Inferior parietal cortex (tissue), 1 donor: ENCODE data around the gene SPSB3.

Source experiments
- DNase-seq: peaks from one replicate; pipeline ENCODE4 v3.0.0-alpha.2; 2016; ENCODE audit errors: extremely low spot score

The SPSB3 gene

DNA sequence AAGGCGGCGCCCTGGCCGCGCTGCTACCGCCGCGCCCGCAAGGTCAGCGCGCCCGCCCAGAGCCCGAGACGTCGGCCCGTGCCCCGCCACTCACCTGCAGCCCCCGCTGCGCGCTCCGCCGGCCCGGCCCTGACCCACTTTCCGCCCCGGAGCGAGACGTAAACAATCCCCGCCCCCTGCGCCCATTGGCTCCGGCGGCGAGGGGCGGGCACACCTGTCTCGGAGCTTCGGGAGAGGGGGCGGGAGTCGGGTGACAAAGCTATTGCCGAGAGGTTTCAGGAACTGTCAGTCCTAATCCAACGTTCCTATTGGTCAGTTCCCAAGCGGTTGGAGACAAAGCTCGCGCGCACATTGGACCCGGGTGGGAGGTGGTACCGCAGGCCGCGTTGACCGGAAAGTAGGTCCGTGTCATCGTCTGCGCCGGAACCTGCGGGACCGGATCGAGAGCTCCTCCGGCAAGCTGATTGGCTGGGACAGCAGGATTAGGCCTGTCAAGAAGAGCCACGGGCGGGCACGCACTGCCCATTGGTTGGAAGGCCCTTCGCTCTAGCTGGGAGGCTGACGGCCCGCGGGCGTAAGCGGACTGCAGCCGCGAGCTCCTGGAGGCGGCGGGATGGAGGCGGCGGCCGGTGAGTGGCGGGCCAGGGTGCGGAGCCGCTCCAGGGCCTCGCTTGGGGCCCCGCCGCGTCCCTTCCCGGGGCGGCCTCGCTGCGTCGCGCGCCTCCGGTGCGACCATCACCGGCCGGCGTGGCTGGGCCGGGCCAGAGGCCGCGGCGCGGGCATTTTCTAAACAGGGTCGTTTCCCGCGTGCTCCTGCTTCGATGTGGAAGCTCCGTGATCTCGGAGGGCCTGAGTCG is at the start of gene SPSB3, which contains the start of gene NUBP2:
Gene SPSB3, minus strand, starts transcription at position 164 of the 857 bp plus-strand sequence. CDS start 1,088 bp downstream, outside the sequence.
Gene NUBP2, plus strand, starts transcription at position 553 of the 857 bp plus-strand sequence. Its CDS starts 61 bp downstream, at position 614.
- DNase-seq: peak; percentile 100

DNA sequence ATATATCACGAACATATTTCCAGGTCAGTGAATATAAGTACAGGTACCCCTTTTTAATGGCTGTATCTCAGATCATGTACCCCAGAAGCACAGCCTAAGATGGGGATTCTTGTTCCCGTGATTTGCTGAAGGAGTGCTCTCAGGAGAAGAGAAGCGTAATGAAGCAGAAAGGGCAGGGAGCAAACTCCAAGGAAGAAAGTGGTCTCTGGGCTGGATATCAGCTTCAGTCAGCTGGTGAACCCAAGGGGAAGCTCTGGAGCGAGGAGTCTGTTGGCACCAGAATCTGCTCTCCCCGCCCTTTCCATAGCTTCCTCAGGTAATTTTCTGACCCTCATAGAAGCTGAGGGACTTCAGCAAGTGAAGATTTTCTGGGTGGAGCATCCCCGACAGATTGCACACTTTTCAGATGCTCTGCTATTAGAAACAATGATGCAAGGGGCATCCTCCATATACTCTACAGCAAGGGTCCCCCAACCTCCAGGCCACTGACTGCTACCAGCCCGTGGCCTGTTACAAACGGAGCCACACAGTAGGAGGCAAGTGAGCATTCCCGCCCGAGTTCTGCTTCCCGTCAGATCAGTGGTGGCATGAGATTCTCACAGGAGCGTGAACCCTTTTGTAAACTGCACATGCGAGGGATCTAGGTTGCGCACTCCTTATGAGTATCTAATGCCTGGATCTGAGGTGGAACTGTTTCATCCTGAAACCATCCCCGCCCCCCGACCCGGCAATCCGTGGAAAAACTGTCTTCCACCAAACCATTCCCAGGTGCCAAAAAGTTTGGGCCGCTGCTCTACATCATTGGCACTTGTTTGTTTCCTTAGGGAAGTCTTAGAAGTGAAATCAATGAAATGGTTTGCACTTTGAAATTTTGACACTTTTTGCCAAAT is 49.1 kb upstream of the SPSB3 start:
- no peak for DNase-seq

DNA sequence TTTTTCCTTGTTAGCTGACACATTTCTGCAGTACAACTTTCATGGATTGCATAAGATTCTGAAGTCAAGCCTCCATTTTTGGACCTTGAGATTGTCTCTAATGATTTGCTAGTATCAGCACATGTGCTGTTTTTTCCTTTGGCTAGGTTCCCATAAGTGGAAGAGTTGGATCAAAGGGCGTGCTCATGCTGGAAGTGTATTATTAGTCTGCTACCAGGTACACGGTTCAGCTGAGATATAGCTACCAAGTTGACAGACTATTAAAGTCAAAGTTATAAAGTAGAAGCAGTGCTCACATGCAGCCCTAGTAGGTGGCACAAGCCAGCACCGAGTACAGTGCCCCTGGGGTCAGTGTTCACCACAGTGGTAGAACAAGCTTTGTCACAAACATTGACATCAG is 47.8 kb upstream of the SPSB3 start:
- no peak for DNase-seq

DNA sequence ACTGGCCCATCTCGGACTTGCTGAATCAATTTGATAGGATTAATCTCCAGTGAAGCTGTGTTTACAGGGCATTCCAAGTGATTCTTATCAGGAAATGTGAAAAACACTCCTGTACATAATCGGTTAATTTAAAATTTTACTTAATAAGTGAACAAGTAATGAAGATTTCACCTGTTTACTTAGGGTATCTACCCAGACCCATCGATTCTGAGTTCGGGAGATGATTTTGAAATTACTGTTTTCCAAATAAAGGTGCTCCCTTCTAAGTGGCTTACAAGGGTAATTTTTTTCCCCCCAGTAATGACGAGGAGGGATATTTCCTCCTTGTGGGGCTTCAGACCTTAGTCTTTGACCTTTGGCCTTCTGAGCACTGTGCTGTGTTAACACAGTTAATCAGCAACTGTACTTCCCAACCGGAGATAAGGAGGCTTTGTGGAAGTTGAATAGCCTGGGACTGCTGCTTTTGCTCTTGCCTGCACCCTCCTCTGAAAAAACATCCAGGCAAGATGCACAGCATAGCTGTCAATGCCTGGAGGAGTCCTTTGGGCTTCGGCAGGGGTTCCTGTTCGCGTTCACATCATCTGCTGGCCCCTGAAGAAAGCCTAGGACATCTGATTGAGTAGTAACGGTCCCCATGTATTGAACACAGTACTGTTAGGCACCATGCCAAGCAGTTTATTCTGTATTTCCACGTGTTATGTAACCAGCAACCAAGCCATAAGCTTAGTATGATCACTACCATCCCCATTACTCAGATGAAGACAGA is 46.5 kb upstream of the SPSB3 start:
- no peak for DNase-seq

DNA sequence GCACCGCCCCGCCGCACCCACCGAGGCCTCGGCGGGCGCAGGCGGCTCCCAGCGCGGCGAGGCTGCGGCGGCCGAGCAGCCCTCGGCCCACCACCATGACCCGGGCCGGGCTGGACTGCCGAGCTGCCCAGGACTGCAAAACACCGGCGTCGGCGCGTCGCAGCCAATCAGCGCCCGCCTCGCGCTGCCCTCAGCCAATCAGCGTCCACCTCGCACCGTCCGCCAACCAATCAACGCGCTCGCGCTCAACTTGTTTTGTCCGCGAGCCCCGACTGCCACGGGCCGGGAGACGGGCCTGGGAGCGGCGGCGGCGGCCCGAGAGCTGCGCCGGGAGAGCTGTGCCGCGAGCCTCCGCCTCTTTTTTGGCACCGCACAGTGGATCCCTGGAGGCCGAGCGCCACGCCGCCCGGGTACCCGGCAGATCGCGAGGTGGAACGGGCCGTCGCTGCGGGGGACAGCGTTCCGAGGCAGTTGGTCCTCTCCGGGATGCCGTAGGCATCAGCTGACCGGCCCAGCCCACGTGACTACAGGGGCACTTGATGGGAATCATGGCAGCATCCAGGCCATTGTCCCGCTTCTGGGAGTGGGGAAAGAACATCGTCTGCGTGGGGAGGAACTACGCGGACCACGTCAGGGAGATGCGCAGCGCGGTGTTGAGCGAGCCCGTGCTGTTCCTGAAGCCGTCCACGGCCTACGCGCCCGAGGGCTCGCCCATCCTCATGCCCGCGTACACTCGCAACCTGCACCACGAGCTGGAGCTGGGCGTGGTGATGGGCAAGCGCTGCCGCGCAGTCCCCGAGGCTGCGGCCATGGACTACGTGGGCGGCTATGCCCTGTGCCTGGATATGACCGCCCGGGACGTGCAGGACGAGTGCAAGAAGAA is 44.6 kb upstream of the SPSB3 start, which contains the start of the genes FAHD1 and HAGH:
Gene FAHD1, plus strand, starts transcription at position 516 of the 883 bp plus-strand sequence. Its CDS starts 33 bp downstream, at position 549.
Gene HAGH, minus strand, starts transcription at position 135 of the 883 bp plus-strand sequence. Its CDS starts 38 bp downstream, at position 97.
- DNase-seq: peak; percentile 97

DNA sequence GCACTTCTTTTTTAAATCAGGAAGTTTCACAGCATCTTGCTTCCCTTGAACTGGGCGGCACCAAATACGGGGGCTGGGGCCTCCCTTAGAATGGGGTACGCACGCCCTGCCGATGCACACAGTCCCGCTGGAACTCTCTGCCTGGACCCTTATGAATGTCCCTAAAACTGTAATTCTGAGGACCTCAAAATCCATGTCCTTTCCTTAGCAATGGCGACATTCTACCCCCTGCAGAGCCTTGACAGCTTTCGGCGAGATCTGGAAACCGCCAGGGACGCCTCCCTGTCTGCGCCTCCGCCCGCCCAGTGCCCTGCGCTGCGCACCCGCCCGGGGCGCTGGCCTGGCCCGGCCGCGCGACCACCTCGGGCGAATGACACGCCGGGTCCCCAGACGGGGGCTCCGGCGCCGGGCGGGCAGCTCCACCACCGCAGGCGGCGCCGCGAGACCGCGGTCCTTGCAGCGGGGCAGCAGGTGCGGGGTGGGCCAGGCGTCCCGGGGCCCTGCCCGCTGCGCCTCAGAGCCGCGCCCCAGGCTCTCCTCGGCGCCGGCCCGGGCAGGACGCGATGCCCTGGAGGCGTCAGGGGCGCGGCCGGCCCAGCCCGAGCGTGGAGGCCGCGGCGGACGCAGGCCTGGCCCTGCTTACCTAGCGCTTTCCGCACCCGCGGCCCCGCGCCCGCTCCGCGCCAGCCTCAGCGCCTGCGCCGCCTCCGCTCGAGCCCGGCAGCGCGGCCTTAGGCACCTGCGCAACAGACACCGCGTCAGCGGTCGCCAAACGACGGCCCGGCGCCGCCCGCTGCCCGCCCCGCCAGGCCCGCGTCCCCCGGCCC is 43.7 kb upstream of the SPSB3 start:
- peak; percentile 13 for DNase-seq

DNA sequence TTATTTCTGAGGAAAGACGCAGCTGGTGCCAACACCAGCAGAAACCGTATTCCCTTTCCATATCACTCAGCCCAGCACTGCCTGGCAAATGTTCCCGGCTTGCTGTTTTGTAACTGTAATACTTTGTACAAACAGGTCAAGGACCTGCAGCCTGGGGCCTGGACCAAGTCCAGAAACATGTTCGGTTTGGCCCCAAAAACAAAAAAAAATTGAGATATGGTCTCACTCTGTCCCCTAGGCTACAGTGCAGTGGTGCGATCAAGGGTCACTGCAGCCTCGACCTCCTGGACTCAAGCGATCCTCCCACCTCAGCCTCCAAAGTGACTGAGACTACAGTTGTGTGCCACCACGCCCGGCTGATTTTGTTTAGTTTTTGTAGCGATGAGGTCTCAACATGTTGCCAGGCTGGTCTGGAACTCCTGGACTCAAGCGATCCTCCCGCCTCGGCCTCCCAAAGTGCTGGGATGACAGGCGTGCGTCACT is 43.1 kb upstream of the SPSB3 start:
- no peak for DNase-seq

DNA sequence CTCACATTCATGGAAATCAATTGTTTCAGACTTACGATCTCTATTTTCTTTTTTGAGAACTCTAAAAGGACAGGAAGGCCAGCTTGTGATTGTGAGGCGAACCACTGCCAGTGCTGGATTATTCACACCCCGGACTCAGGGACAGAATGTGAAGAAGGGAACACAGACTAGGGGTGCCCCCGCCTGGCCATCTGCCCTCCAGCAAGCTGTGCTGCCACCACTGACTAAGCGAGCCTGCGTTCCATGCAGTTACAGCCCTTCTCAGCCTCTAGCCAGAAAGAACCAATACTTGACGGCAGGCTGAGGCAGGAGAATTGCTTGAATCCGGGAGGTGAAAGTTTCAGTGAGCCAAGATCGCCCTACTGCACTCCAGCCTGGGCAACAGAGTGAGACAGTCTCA is 41.5 kb upstream of the SPSB3 start:
- peak; percentile 16 for DNase-seq

DNA sequence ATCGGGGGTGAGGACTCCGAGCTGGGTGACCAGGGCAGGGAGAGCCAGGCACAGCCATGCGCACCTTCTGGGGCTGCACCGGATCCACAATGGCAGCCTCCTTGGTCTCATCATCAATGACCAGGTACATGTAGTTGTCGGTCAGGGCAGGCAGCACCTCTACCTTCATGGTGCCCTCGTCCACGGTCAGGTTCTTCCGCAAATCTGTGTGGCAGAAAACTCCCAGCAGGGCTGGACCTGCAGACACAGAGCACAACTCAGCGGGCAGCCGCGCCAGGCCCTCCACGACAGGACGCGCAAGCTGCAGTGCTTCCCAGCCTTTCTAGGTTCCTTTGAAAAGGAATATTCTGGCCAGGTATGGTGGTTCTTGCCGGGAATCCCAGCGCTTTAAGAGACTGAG is 40.4 kb upstream of the SPSB3 start:
- DNase-seq: no peak

DNA sequence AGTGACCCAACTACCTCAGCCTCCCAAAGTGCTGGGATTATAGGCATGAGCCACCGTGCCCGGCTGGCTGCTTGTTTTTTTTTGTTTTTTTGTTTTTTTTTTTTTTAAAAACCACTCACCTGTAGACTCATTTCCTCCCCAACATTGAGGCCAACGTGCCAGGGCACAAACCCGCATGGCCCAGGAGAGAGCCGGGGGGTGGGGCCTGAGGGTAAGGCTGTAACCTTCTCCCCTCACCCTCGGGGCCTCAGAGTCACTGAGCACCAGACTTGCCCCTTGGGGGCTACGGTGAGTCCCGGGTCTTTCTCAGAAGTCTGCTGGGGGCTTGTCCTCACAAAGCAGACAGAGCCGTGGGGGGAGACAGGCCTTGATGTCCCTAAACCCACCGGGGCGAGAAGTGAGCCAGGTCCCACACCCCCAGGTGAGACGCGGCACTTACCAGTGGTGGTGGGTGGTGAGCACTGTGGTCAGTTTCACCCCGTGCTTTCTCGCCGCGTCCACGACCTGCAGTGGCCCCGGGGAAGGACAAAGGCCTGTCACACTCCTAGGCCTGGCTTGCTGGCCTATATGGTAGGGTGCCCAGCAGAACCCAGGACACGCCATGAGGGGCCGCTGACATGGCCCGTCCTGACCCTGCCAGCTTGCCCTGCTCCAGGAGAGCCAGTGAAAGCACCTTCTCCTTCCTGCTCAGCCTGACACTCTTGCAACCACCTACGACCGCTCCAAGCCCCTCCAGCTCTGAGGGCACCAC is 39.7 kb upstream of the SPSB3 start:
- no peak for DNase-seq

DNA sequence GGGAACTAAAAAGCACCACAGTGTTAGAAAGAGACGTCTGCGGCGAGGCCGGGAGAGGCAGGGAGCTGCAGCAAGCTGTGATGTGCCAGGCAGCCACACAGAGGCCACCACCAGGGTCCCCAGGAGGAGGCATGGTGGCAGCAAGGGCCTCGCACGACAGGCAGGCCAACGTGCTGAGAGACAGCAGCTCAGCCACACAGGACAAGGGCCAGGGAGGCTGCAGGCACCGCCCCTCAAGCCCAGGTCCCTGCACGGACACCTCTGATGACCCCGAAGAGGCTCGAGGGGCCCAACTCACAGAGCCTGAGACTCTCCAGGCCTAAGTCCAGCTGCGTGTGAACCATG is 38.5 kb upstream of the SPSB3 start:
- no peak for DNase-seq

DNA sequence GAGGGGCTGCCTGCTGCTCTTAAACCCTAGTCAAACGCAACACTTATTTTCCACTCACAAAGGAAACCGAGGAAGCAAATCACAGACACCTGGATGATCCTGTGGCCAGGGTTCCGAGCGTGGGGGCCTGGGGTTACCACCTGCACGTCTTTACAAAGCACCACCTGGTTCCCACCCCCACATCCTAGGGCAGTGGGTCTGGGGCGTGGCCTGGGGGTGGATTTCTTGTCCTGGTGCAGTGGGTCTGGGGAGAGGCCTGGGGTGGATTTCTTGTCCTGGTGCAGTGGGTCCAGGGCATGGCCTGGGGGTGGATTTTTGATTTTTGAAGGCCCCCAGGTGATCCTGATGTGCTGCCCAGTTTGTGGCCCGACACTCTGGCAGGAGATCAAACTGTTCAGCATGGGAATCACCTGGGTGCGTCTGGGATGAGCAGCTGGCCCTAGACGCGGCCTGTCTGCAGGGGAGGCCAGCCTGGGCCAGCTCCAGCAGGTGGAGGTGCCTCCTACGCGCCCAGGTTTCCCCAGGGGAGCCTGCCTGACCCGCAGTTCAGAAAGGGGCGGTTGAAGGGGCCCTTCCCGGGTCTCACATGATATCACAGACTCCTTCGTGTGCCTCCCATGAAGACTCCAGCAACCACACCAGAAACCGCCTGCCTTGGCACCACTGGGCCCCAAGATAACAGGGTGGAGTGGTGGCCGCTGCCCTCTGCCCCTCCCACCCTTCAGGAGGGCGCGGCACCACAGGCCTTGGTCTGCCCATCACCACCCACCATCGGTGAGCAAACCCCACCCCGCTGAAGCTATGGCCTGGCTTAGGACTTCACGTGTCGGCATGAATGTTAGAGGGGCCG is 38.0 kb upstream of the SPSB3 start:
- DNase-seq: no peak

DNA sequence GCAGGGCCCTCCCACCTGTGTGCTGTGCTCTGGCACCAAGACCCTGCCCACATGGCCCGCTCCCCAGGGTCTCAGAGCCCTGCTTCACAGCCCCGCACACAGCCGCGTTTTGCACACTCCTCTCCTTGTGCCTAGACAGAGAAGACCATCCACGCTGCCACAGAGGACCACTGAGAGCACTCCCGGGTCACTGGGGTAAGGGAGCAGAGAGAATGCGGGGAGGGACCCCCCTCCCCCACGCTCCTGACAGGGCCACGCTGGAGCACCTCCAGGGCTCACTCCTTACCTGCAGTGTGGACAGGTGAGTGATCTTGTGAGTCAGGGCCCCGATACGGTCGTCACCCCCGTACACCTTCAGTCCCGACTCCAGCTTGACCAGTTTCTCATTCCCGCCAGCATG is 37.2 kb upstream of the SPSB3 start:
- no peak for DNase-seq

DNA sequence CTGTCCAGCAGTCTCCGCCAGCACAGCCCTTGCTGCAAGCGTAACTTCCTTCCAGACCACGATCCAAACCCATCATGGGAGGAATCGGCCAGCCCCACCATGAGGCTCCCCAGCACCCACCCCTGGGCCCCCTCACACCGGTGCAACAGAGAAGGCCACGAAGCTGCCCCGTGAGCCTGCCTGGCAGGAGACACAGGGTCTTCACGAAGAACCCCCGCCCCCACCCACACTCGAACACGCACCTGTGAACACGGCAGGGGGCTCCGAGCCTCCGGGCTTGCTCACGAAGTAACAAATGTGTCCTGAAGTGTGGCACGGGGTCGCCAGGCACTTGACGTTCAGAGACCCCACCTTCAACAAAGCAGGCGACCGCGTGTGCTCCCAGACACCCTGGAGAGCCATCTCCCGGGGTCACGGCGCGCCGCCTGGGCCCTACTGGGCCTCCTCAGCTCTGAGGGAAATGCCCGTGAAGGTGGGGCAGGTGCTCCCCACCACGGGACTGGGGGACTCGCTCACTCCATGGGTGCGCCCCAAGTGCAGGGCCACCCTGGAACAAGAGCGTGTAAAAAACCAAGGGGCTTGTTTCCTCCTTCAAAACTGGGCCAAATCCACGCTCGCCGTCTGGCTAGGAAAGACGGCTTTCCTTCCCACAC is 36.6 kb upstream of the SPSB3 start:
- no peak for DNase-seq

DNA sequence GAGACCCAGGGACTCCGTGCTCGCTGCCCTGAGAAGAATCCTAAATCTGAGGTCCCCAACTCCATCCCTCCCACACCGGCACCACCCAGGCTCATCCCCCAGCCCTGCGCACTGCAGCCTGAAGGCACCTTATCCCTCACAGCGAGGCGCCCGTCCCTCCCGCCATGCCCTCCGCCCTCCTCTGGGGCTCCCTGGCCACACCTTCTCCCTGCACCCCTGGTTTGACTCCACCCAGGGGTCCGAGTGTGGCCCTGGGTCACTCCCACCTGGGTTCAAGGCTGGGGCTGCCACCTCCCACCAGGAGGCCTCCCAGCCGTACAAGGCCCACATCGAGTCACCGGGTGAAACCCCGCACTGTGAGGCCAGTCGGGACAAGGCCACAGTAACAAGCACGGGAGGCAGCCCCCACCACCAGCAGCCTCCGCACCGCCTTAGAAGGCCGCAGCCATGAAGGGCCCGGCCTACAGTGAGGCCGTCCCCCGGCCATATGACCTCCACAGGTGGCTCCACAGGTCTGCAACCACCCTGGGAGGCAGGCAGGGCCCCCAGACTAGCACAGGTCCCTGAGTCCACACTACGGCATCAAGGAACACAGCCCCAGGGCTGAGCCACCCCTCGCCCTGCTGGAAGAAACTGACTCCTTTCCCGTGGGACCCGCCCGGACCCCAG is 36.0 kb upstream of the SPSB3 start:
- no peak for DNase-seq

DNA sequence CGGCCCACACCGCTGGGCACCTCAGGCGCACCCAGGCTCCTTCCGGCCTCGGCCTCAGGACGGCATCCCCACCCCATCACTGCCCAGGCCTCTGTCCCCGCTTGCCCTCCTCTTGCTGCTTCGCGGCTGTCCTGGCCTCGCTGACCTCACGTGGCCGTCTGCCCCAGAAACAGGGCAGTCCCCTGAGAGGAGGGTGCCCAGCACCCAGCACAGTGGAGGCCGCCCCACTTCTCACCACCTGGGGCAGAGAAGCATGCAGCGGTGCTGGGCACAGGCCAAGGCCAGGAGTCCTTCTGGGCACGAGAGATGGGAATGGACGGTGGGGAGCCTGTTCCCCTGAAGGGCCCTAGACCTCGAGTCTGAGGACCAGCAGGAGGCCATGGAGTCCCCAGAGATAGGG is 35.3 kb upstream of the SPSB3 start:
- DNase-seq: no peak

DNA sequence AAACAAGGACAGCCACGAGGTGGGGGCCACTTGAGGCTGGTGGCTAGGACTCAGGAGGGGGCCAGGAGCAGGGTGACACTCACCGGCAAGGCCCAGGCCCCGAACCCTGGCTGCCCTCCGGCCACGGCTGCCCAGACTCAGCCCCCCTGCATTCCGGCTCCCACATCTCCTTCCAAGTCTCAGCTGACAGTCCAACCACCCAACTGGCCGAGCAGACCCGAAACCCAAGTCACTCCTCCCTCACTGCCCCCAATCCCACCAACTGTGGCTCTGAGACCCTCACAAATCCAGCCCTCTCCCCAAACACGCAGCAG is 34.9 kb upstream of the SPSB3 start:
- no peak for DNase-seq
